Measurements from ENCODE around the gene FKBP7. TPM values are rescaled to one million over a fixed set of nuclear protein-coding genes. Genes with fewer than 3 reads are reported as not detected.
"Not testable (repeated sequence)": the region's sequence is repeated elsewhere in the genome, so short reads cannot be mapped to it uniquely, and the experiment has no call there.

Gene FKBP7
- total RNA-seq, 1 experiment from 2014 or later = 18.4 TPM

- no peaks in the 10 kb centered on the region for H3K9me3 ChIP-seq (ENCODE audit: low read depth, low read length, poor library complexity, severe bottlenecking)
- peaks cover 18% of the 10 kb centered on the region for H3K4me1 ChIP-seq (ENCODE audit: insufficient read depth, low read length, poor library complexity, severe bottlenecking)
- ChIA-PET POLR2A (ENCODE audit: low non-redundant PET) (no interaction called here), CTCF (no interaction called here)
- no peak overlapping the region for H3K27ac ChIP-seq (ENCODE audit: low read depth, low read length, poor library complexity, severe bottlenecking)
- H3K36me3 ChIP-seq (ENCODE audit: insufficient read depth, low read length, poor library complexity, severe bottlenecking) = no peaks in the 10 kb centered on the region
- no peak overlapping the region for H3K4me3 ChIP-seq (ENCODE audit: low read depth, low read length, poor library complexity, severe bottlenecking)
- DNase-seq (ENCODE audit: low spot score) = no peak
- intact Hi-C loops (cut with micrococcal nuclease; ENCODE audit: unreplicated experiment) = no loop called here
- no peaks in the 10 kb centered on the region for H3K27me3 ChIP-seq (replicated peaks; ENCODE audit: insufficient read depth, low read depth, low read length, poor library complexity)
- no peak for TF ChIP-seq EZH2 (IDR thresholded peaks at IDR 0.05; ENCODE audit: borderline replicate concordance, low read depth, low read length, poor library complexity, severe bottlenecking)
- no TSS peak for BruUV-seq (replicated peaks)
Measured at GRCh38 chr2:178476477-178476876, 1.9 kb downstream of the FKBP7 start.

- H3K36me3 ChIP-seq (ENCODE audit: insufficient read depth, low read length, poor library complexity, severe bottlenecking) = no peaks in the 10 kb centered on the region
- H3K27ac ChIP-seq (ENCODE audit: low read depth, low read length, poor library complexity, severe bottlenecking) = no peak overlapping the region
- H3K4me1 ChIP-seq (ENCODE audit: insufficient read depth, low read length, poor library complexity, severe bottlenecking) = peaks cover 10% of the 10 kb centered on the region
- TF ChIP-seq EZH2 (IDR thresholded peaks at IDR 0.05; ENCODE audit: borderline replicate concordance, low read depth, low read length, poor library complexity, severe bottlenecking) = no peak
- no peak for TF ChIP-seq CTCF (conservative IDR thresholded peaks at IDR 0.05; ENCODE audit: low read depth, low read length)
- no peak overlapping the region for H3K4me3 ChIP-seq (ENCODE audit: low read depth, low read length, poor library complexity, severe bottlenecking)
- BruUV-seq (replicated peaks) = no TSS peak
- intact Hi-C loops (cut with micrococcal nuclease; ENCODE audit: unreplicated experiment) = no loop called here
- ChIA-PET POLR2A (ENCODE audit: low non-redundant PET) (no interaction called here), CTCF (no interaction called here)
- no peaks in the 10 kb centered on the region for H3K27me3 ChIP-seq (replicated peaks; ENCODE audit: insufficient read depth, low read depth, low read length, poor library complexity)
- no peaks in the 10 kb centered on the region for H3K9me3 ChIP-seq (ENCODE audit: low read depth, low read length, poor library complexity, severe bottlenecking)
- DNase-seq (ENCODE audit: low spot score) = no peak
Measured at GRCh38 chr2:178474560-178474959, 3.8 kb downstream of the FKBP7 start.

GRCh38 chr2:178473931-178474330, 4.5 kb downstream of the FKBP7 start:
- no peaks in the 10 kb centered on the region for H3K9me3 ChIP-seq (ENCODE audit: low read depth, low read length, poor library complexity, severe bottlenecking)
- intact Hi-C loops (cut with micrococcal nuclease; ENCODE audit: unreplicated experiment) = no loop called here
- CTCF ChIA-PET = no interaction called here
- no peak for DNase-seq (ENCODE audit: low spot score)
- no peak overlapping the region for H3K27ac ChIP-seq (ENCODE audit: low read depth, low read length, poor library complexity, severe bottlenecking)
- no peaks in the 10 kb centered on the region for H3K36me3 ChIP-seq (ENCODE audit: insufficient read depth, low read length, poor library complexity, severe bottlenecking)
- H3K4me1 ChIP-seq (ENCODE audit: insufficient read depth, low read length, poor library complexity, severe bottlenecking) = peaks cover 8% of the 10 kb centered on the region
- BruUV-seq (replicated peaks) = no TSS peak
- no peak for TF ChIP-seq EZH2 (IDR thresholded peaks at IDR 0.05; ENCODE audit: borderline replicate concordance, low read depth, low read length, poor library complexity, severe bottlenecking)
- no peak for TF ChIP-seq CTCF (conservative IDR thresholded peaks at IDR 0.05; ENCODE audit: low read depth, low read length)
- H3K4me3 ChIP-seq (ENCODE audit: low read depth, low read length, poor library complexity, severe bottlenecking) = no peak overlapping the region
- no peaks in the 10 kb centered on the region for H3K27me3 ChIP-seq (replicated peaks; ENCODE audit: insufficient read depth, low read depth, low read length, poor library complexity)
- POLR2A ChIA-PET (ENCODE audit: low non-redundant PET) = no interaction called here

- ChIA-PET CTCF (no interaction called here), POLR2A (ENCODE audit: low non-redundant PET) (no interaction called here)
- Histone ChIP-seq H3K4me3 (ENCODE audit: low read depth, low read length, poor library complexity, severe bottlenecking) (no peak overlapping the region), H3K27ac (ENCODE audit: low read depth, low read length, poor library complexity, severe bottlenecking) (no peak overlapping the region), H3K27me3 (replicated peaks; ENCODE audit: insufficient read depth, low read depth, low read length, poor library complexity) (no peaks in the 10 kb centered on the region), H3K36me3 (ENCODE audit: insufficient read depth, low read length, poor library complexity, severe bottlenecking) (no peaks in the 10 kb centered on the region), H3K4me1 (ENCODE audit: insufficient read depth, low read length, poor library complexity, severe bottlenecking) (peaks cover 8% of the 10 kb centered on the region), H3K9me3 (ENCODE audit: low read depth, low read length, poor library complexity, severe bottlenecking) (no peaks in the 10 kb centered on the region)
- TF ChIP-seq CTCF (conservative IDR thresholded peaks at IDR 0.05; ENCODE audit: low read depth, low read length) (no peak), EZH2 (IDR thresholded peaks at IDR 0.05; ENCODE audit: borderline replicate concordance, low read depth, low read length, poor library complexity, severe bottlenecking) (no peak)
- no TSS peak for BruUV-seq (replicated peaks)
- intact Hi-C loops (cut with micrococcal nuclease; ENCODE audit: unreplicated experiment) = no loop called here
- DNase-seq (ENCODE audit: low spot score) = no peak
Measured at GRCh38 chr2:178473373-178473772, 5.0 kb downstream of the FKBP7 start.

- H3K9me3 ChIP-seq (ENCODE audit: low read depth, low read length, poor library complexity, severe bottlenecking); H3K4me1 ChIP-seq (ENCODE audit: insufficient read depth, low read length, poor library complexity, severe bottlenecking); H3K27me3 ChIP-seq (replicated peaks; ENCODE audit: insufficient read depth, low read depth, low read length, poor library complexity); H3K27ac ChIP-seq (ENCODE audit: low read depth, low read length, poor library complexity, severe bottlenecking); POLR2A ChIA-PET (ENCODE audit: low non-redundant PET); BruUV-seq (replicated peaks); CTCF ChIA-PET; intact Hi-C loops (cut with micrococcal nuclease; ENCODE audit: unreplicated experiment); DNase-seq (ENCODE audit: low spot score); H3K36me3 ChIP-seq (ENCODE audit: insufficient read depth, low read length, poor library complexity, severe bottlenecking); H3K4me3 ChIP-seq (ENCODE audit: low read depth, low read length, poor library complexity, severe bottlenecking): not testable (repeated sequence)
Measured at GRCh38 chr2:178471313-178471712, 7.1 kb downstream of the FKBP7 start.

Measured in A673 (cell line).